HG03097 (cell line): Measurements from ENCODE around the gene AIG1.

Source experiments
- ATAC-seq: cut with Tn5 transposase; IDR thresholded peaks from one replicate; pipeline ENCODE4 v1.9.1; 2021; ENCODE audit not compliant: unreplicated experiment, low FRiP score

The AIG1 gene

GRCh38 chr6:143092768-143093167 is 32.1 kb downstream of the AIG1 start:
- no peak for ATAC-seq

GRCh38 chr6:143093290-143093689 is 32.6 kb downstream of the AIG1 start:
- ATAC-seq: no peak

DNA sequence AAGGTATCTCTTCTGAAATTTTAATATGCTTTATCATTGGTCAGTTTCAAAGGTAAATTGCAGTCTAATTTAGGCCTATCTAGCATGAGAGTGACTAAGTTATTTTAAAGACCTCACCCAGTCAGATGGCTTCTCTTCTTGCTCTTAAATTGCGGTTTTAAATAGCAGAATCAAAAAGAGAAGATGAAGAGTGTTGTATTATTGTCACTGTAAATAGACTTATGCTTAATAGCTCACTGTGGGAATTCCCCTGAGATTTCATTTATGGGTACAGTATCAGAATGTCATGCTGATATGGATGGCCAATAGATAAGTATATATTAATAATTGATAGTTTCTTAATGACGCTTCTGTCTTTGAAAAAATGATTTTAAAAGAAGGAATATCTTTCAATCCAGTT is 35.7 kb downstream of the AIG1 start:
- no peak for ATAC-seq

DNA sequence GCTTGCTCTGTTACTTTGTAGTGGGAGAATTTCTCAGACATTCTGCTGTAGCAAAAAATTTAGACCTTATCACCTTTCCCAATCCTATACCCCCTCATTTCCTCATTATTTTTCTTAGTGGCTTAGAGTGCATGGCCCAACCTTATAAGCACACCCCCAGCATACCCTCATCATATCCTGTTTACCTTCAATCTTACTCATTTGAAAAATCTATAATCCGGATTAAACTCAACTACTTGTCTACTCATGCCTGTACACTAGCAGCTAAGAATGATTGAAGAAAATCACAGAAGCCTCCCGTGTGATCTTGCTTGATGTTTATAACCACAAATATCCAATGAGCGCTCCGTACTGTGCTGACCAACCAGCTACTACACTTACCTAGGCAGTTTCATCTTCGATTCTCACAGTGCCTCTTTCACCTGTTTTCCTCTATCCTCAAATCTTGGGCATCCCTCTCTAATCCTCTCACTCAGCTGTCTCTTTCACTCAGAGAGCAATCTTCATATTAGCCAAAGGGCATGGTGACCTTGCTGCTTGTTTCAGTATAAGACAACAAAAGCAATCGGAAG is 36.6 kb downstream of the AIG1 start:
- ATAC-seq: no peak

GRCh38 chr6:143098054-143098671 is 37.5 kb downstream of the AIG1 start:
- ATAC-seq: no peak

GRCh38 chr6:143099647-143100046 is 39.0 kb downstream of the AIG1 start:
- ATAC-seq: no peak

DNA sequence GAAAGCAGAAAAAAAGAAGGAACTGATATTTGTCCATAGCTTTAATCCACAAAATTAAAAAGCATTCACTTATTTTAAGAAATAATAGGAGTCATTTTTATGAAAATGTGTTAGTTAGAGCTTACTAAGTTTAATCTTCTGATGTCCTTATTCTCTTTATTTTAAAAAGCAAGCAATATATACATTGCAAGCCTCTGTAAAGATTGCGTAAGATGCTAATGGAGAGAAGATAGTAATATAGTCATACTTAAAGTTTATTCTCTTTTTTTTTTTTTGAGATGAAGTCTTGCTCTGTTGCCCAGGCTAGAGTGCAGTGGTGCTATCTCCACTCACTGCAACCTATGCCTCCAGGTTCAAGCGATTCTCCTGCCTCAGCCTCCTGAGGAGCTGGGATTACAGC is 39.7 kb downstream of the AIG1 start:
- no peak for ATAC-seq

GRCh38 chr6:143103916-143104315 is 43.2 kb downstream of the AIG1 start:
- no peak for ATAC-seq

DNA sequence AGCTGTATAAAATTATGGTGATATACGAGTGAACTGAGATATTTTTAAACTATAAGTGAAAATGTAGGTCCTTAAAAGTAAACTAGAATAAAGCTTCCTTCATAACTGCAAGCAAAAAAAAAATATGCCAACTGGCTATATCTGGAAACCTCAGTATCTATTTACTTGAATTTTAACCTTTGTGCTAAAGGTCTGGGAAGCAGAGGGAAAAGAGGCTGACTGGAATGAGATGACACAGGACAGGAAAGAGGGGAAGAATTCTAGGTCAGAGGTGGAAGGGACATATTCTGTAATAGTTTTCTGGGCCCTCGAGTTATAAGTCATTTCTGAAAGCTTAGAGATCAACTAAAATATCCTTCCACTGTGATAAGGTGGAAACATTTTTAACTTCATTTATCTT is 46.8 kb downstream of the AIG1 start:
- no peak for ATAC-seq

GRCh38 chr6:143107911-143108761 is 47.4 kb downstream of the AIG1 start:
- ATAC-seq: no peak

DNA sequence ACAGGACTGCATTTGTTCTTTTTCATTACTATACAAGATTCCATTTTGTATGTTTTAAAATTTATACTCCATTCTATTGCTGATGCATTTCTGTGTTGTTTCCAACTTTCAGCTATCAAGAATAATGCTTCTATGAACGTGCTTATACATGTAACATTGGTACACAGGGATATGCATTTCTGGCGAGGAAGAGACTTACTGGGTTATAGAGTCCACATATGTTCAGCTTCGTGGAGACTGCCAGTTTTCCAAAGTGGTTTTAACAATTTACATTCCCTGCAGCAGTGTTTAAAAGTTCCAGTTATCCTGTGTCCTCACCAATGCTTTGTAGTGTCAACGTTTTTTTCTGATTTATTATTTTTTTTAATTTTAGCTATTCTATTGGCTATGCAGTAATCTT is 48.5 kb downstream of the AIG1 start:
- ATAC-seq: no peak

DNA sequence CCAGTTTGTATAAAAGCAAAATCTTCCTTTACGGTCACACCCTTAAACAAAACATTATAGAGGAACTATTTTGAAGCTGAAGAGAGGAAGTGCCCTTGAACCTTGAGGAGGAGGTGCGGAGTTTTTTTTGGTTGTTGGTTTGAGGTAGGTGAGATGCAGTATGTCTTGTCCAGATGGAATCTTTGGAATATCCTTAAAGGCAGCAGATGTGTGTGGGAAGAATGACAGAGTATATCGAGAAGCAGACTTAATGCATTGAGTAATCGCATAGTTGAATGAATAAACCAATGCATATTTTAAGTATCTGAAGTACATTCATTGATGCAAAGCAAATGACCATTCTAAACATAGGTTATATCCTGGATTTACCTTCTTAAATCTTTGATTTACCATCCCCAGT is 49.9 kb downstream of the AIG1 start:
- no peak for ATAC-seq

GRCh38 chr6:143110996-143111395 is 50.3 kb downstream of the AIG1 start:
- no peak for ATAC-seq

- ATAC-seq: no peak
These were observed 50.8 kb downstream of the AIG1 start for GRCh38 chr6:143111443-143111842.

- ATAC-seq: no peak
These were observed 51.5 kb downstream of the AIG1 start for GRCh38 chr6:143112084-143112768.

- no peak for ATAC-seq
These were observed 52.1 kb downstream of the AIG1 start for GRCh38 chr6:143112837-143113236.

- ATAC-seq: no peak
These were observed 55.0 kb downstream of the AIG1 start for GRCh38 chr6:143115728-143116127.

DNA sequence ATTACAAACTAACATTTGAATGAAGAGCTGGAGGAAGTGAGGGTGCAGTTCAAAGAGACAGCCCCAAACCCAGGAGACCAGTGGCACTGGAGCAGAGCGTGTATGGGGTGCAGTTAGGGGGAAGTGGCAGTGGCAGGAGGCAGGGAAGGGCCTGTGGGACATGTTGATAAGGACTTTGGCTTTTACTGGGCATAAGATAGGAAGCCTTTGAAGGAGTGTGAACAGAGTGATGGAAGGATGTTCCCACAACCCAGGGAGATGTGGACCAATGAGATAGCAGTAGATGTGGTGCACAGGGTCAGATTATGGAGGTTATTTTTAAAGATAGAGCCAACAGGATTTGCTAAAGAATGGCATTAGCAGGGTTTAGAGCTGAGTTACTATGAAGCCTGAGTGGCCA is 56.4 kb downstream of the AIG1 start:
- no peak for ATAC-seq

GRCh38 chr6:143119260-143119659 is 58.6 kb downstream of the AIG1 start:
- no peak for ATAC-seq

GRCh38 chr6:143123081-143123480 is 62.4 kb downstream of the AIG1 start:
- no peak for ATAC-seq

- no peak for ATAC-seq
These were observed 63.3 kb downstream of the AIG1 start for GRCh38 chr6:143123941-143124340.
